GM19452 (cell line): ENCODE data around the gene TPM3.
A peak's percentile ranks its signal among the peaks of the same experiment; 100 is the strongest.
"Not testable (repeated sequence)": the region's sequence is repeated elsewhere in the genome, so short reads cannot be mapped to it uniquely, and the experiment has no call there.

ENCODE experiments used
- ATAC-seq: cut with Tn5 transposase; IDR thresholded peaks from one replicate; pipeline ENCODE4 v1.9.1; 2021; ENCODE audit not compliant: unreplicated experiment

TPM3 gene

GRCh38 chr1:154206196-154206595 is 14.3 kb upstream of the TPM3 start, which contains the start of gene CFAP141:
Gene CFAP141, minus strand, starts transcription at chr1:154206333. Its CDS starts 26 bp downstream, at chr1:154206307.
- no peak for ATAC-seq

DNA sequence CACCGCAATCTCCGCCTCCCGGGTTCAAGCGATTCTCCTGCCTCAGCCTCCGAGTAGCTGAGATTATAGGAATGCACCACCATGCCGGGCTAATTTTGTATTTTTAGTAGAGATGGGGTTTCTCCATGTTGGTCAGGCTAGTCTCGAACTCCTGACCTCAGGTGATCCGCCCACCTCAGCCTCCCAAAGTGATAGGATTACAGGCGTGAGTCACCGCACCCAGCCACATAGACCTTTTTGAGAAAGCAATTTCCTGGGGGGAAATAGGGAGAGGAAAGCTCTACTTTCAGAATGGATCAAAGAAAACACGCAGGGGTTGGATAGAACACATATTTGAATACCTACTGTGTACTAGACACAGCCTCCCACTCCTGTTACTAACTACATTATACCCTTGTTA is 13.9 kb upstream of the TPM3 start:
- not testable (repeated sequence) for ATAC-seq

- ATAC-seq = no peak
These were observed 7.6 kb upstream of the TPM3 start for GRCh38 chr1:154199563-154199879.

DNA sequence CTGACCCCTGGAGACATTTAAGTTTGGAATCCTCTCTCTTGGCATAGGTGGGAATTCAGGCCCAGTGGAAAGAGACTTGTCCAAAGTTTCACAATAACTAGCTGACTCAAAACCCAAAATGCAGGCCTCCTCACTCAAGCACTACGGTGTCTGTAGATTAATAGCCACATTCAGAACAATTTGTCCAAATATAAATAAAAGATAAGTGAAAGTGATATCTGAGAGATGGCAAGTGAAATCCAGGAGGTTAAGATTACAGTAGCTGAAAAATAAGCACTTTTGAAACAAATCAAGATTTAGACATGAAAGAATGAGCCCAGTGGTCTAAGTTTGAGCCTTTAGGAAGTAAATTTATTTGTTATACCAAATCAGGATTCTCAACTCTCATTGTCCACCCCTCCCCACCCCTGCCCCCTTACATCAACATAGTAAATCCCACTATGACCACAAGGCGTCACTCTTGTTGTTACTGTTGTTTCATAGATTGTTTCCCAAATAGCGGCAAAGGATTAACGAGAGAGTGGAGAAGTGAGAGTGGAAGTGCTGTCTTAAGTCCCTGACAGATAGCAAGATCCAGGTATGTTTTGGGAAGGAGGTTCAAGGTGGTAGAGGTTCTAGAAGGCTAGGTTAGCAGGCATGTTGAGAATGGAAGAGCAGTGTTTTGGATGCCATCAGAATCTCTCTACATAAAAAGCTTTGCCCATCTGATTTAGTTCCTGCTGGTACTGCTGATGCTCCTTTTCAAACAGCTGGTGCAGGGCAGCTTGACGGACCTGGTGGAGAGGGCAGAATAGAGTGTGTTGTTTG is 7.1 kb upstream of the TPM3 start:
- ATAC-seq = no peak

DNA sequence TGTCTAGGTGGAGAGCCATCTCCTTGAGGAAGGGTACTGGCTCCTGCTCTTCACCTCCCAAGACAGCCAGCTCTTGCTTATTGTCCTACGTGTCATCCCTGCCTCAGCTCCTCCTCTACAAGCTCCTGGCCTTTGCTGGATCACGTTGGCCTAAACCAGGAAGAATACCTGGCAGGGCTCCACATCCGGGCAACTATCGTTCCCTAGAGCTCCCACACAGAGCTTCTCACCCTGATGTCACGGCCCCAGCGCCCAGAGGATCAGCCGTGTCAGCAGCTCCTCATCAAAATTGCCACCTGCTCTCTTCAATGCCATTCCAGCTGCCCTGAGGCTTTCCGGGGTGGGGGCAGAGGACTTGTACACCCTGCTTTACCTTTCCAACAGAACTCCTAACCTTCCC is 1.9 kb upstream of the TPM3 start:
- ATAC-seq = no peak

- no peak for ATAC-seq
These were observed 576 bp upstream of the TPM3 start for GRCh38 chr1:154192476-154192875.

DNA sequence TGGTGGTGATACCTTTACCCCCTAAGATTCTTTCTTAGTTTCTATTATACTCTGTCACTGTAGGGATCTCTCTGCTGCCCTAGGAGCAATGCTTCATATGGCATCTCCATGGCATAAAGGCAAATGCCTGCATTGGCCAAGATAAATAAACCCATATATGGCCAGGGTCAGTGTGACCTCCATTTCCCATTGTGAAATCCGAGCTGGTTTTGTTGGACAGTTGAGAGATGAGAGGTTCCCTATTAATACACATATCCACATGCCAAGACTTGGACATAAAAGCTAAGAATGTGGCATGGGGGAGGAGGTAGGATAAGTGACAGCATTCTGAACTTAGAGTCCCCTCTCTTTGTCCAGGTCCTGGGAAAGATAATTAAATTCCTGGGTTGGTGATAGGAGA is 1.4 kb downstream of the TPM3 start:
- ATAC-seq = no peak

DNA sequence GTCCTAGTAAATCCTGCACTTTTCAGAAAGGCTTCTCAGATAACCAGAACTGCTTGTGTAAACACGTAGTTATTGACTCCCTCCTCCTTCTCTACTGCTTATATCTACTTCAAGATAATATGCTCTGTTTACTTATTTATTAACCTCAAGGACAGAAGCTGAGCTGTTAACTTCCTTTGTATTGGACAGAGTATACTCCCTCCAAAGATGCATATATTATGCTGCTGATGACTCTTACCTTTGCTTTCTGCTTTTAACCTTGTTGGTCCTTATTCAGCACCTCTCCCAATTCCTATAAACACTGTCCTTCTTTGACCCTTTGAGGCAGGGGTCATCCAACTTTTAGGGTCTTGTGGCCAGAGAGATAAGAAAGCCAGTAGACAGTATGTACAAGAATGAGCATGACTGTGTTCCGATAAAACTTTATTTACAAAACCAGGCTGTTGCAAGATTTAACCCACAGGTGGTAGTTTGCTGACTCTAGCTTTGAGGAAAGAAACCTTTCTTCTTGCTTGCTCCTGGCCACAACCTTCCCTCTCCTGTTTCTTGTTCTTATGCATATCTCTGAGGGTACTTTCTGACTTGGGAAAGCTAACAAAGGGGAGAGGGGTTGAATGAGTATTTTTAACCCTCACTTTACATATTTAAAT is 4.9 kb downstream of the TPM3 start:
- no peak for ATAC-seq

DNA sequence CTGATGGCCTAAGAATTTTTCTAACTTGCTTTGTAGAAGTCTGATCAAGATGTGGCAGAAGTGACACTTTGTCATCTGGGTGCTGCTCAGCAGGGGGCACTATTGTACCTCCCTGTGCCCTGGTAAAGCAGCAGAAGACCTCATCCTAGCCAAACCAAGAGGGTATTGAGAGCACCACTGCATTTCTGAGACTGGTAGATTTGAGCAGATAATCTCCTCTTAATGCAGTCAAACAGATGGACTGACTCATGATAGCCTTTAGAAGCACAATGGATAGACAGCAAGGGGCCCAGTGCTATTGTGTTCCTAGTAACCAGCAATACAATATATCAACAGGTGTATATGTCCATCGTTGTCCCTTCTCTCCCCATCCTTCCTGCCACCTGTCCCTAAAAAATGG is 5.7 kb downstream of the TPM3 start:
- no peak for ATAC-seq

DNA sequence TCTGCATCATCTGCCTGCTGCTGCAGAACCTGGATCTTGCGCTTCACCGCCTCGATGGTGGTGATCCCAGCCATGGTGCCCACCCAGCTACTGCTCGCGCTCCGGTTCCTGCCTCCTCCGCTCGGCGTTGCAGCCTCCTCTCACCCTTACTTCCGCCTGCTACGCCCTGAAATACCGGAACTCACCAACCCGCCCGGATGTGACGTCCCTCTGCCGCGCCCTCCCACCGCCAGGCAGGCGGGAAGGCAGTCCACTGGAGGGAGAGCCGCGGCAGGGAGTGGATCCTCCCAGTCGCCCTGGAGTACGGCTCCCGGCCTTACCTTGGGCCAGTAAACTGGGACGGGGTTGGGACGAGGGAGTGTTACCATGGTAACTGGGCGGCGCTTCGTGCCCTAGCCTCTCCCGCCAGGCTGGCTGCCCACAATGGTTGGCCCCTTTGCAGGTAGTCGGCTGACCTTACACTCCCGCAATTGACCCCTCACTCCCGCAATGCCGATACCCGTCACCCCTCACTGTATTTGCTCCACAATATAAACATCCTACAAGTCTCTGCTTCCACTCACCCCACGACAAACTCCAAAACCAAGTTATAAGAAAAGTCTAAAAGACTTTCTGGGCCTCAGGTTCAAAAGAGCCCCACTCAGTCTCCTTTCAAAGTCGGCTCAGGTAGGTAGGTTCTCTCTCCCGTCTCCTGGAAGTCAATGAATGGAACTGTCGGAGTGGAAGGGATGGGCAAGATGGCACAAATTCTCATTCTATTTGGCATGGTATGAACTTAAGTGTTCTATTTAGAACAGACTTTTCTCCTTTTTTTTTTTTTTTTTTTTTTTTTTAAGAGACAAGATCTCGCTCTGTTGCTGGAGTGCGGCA is 8.6 kb downstream of the TPM3 start:
- ATAC-seq = peak; percentile 56

DNA sequence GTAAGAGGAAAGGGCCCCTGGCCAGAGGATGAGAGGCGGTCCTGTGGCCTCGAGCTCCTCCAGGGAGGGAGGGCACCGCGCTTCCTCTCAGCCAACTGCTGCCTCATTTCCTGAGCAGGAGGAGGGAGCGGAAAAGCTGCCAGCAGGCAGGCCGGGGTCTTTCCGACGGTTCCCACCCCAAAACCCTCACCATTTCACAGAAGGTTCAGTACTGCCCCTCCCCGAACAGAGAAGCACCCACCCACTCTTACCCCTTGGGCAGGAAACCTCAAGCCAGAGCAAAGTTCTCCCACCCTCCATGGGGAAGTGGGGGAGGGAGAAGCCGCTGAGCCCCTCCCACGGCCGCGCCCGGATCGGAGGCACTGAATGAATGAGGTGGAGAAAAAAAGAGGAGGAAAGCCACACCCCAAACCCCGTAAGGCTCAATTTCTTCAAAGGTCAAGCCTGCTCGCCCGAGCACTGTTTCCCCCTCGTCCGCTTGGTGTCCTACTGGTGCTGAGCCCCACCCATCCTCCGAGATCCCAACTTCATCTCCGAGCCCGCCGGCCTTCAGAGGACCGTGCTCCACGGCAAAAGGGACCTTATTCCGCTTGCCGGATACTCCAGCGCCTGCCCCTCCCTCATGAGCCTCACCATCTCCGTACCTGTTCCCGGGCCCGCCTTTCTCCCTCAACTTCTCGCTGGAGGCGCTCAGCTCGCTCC is 9.4 kb downstream of the TPM3 start:
- peak; percentile 59 for ATAC-seq

DNA sequence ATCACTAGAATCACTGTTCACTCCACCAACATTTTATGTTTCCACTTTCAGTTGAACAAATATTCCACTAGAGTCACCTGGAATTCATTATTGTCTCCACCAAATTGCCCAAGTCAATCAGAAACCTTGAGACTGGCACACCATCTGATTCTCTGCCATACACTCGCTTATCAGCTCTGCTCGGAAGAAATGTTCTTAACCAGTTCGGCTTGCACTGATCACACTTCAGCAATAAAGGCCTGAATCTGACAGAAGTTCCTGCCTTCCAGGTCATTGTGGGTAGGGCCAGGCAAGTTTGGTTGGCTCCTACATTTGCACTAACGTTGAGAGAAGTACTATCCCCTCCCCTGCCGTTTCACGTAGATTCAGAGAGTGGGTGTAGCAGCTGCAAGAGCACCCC is 10.0 kb downstream of the TPM3 start:
- ATAC-seq = no peak

DNA sequence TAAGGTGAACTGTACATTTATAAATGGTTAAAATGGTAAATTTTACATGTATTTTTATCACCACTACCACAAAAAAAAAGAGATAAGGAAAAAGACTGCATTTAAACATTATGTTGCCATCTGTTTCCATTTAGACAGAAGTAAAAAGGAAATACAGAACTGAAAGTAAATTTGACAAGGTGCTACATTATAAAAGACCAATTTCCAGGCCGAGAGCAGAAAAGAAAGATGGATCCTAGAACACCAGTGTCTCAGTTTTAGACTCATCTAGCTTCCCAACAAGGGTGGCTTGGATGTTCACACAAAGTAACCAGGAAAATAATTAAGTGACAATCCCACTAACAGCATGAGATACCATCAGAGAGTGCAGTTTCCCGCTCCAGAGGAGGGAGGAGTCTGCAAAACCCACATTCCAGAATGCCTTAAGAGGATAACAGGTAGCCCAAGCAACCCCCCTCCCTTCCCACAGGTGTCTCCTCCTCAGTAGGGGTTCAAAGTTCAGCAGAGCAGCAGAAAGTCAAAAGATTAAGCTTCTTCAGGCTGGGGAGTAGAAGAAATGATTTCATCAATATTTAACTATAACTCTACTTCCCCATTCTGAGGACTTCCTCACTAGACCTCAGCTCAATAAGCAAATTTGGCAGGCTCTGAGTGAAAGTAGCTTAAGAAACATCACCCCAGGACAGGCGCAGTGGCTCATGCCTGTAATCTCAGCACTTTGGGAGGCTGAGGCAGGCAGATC is 11.8 kb downstream of the TPM3 start:
- no peak for ATAC-seq

- ATAC-seq = no peak
These were observed 12.7 kb downstream of the TPM3 start for GRCh38 chr1:154178911-154179811.

GRCh38 chr1:154178013-154178412 is 13.9 kb downstream of the TPM3 start:
- ATAC-seq = no peak

DNA sequence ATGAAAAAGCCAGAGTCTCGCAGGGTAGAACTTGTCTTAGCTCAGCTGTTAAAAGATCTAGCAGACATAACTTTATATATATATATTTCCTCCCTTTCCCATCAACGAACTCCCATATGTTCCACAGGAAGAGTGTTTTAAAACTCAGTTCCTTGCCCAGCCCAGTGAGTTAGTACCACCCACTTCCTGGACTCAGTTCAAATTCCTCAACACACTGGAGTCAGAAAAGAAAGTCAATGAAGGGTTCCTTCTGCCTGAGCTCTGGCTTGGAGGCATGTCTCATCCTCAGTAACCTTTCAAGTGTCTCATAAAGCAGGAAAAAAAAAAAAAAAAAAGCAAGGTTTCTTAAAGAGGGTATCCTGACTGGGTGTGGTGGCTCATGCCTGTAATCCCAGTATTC is 15.6 kb downstream of the TPM3 start:
- no peak for ATAC-seq

DNA sequence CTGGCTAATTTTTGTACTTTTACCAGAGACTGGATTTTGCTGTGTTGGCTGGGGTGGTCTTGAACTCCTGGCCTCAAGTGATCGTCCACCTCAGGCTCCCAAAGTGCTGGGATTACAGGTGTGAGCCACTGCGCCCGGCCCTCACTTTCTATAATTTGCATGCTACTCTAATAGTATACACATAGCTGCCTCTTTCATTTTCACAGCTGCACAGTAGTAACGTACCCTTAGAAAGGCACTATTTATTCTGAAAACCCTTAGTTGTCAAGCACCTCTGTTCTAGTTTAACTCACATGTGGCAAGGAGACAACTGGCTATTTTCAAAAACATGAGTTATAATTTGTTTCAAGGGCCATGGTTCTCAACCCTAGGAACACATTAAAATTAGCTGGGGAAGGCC is 17.2 kb downstream of the TPM3 start:
- no peak for ATAC-seq

DNA sequence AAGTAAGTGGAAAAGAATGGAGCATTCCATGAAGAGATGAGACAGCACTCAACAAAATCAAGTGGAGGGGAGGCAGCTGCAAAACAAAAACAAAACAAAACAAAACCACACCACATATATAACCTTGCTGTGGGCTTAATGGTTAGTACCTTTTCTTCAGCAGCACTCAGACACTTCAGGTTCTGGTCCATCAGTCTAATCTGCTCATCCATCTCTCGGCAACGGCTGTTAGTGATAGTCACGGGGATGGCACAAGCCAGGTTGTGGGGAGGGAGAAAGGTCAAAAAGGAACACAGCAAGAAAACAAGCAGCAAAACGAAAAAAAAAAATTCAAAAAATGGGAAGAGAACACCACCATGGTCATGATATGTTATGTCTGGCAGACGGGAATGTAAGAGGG is 20.0 kb downstream of the TPM3 start:
- ATAC-seq = no peak

DNA sequence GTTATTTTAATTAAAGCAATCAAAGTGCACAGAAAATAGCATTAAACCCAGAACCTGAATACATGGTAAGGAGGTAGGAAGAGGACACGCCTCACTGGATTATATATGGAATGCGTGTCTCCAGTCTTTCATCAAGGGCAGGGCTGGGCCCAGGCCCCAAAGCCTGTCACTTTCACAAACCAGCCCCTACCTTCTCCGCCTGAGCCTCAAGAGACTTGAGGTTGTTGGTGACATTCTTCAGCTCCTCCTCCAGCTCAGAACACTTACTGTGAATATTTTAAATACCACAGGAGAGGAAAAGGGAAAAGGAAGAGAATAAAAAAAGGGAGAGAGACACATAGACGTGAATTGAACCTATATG is 20.7 kb downstream of the TPM3 start:
- ATAC-seq = no peak
